HEK293 (cell line): Measurements from ENCODE around the gene TRMT1.

Experiments
- FEZF1 ChIP-seq: fragments of 450-650 bp; formaldehyde crosslinking; IDR thresholded peaks from 2 replicates; pipeline ENCODE4 v1.5.1; 2016; ENCODE audit warnings: missing biosample characterization, missing genetic modification characterization
- GLI4 ChIP-seq: fragments of 450-650 bp; formaldehyde crosslinking; IDR thresholded peaks from 2 replicates; pipeline ENCODE4 v1.5.1; 2016; ENCODE audit warnings: missing biosample characterization, missing genetic modification characterization
- GLIS2 ChIP-seq: fragments of 450-650 bp; formaldehyde crosslinking; IDR thresholded peaks from 2 replicates; pipeline ENCODE4 v1.5.1; 2016; ENCODE audit warnings: missing biosample characterization, missing genetic modification characterization
- KLF10 ChIP-seq: fragments of 450-650 bp; IDR thresholded peaks from 2 replicates; pipeline ENCODE4 v1.5.1; 2018; ENCODE audit warnings: missing biosample characterization, mild to moderate bottlenecking, missing genetic modification characterization
- KLF7 ChIP-seq: fragments of 450-650 bp; formaldehyde crosslinking; IDR thresholded peaks from 2 replicates; pipeline ENCODE4 v1.5.1; 2016; ENCODE audit warnings: missing biosample characterization, missing genetic modification characterization, borderline replicate concordance
- SCRT2 ChIP-seq: fragments of 450-650 bp; formaldehyde crosslinking; IDR thresholded peaks from 2 replicates; pipeline ENCODE4 v1.5.1; 2016; ENCODE audit warnings: missing biosample characterization, missing genetic modification characterization
- SETDB1 ChIP-seq: IDR thresholded peaks from one replicate; pipeline ENCODE4 v1.6.1; 2017; ENCODE audit warnings: mild to moderate bottlenecking, low read length, moderate library complexity, mixed read lengths; ENCODE audit not compliant: insufficient read length
- SP2 ChIP-seq: fragments of 450-650 bp; formaldehyde crosslinking; IDR thresholded peaks from 2 replicates; pipeline ENCODE4 v1.5.1; 2016; ENCODE audit warnings: missing biosample characterization, missing genetic modification characterization
- TRIM28 ChIP-seq: IDR thresholded peaks from 2 replicates; pipeline ENCODE4 v1.6.1; 2011; ENCODE audit warnings: low read length, control low read depth, borderline replicate concordance
- ZBTB21 ChIP-seq: fragments of 450-650 bp; formaldehyde crosslinking; IDR thresholded peaks from 2 replicates; pipeline ENCODE4 v1.5.1; 2017; ENCODE audit warnings: missing biosample characterization, missing genetic modification characterization
- ZFP69B ChIP-seq: fragments of 450-650 bp; formaldehyde crosslinking; IDR thresholded peaks from 2 replicates; pipeline ENCODE4 v1.5.1; 2016; ENCODE audit warnings: missing biosample characterization, missing genetic modification characterization
- ZNF10 ChIP-seq: fragments of 450-650 bp; formaldehyde crosslinking; IDR thresholded peaks from 2 replicates; pipeline ENCODE4 v1.5.1; 2017; ENCODE audit warnings: missing biosample characterization, missing genetic modification characterization
- ZNF132 ChIP-seq: fragments of 450-650 bp; formaldehyde crosslinking; IDR thresholded peaks from 2 replicates; pipeline ENCODE4 v1.5.1; 2017; ENCODE audit warnings: missing biosample characterization, missing genetic modification characterization, borderline replicate concordance
- ZNF133 ChIP-seq: fragments of 450-650 bp; formaldehyde crosslinking; IDR thresholded peaks from 2 replicates; pipeline ENCODE4 v1.5.1; 2016; ENCODE audit warnings: missing biosample characterization, missing genetic modification characterization
- ZNF157 ChIP-seq: fragments of 450-650 bp; formaldehyde crosslinking; IDR thresholded peaks from 2 replicates; pipeline ENCODE4 v1.5.1; 2016; ENCODE audit warnings: missing biosample characterization, missing genetic modification characterization
- ZNF221 ChIP-seq: fragments of 450-650 bp; formaldehyde crosslinking; IDR thresholded peaks from 2 replicates; pipeline ENCODE4 v1.5.1; 2017; ENCODE audit warnings: missing biosample characterization, missing genetic modification characterization, borderline replicate concordance
- ZNF239 ChIP-seq: fragments of 450-650 bp; formaldehyde crosslinking; IDR thresholded peaks from 2 replicates; pipeline ENCODE4 v1.5.1; 2016; ENCODE audit warnings: missing biosample characterization, missing genetic modification characterization
- ZNF24 ChIP-seq: fragments of 450-650 bp; formaldehyde crosslinking; IDR thresholded peaks from 2 replicates; pipeline ENCODE4 v1.5.1; 2016; ENCODE audit warnings: missing biosample characterization, missing genetic modification characterization
- ZNF423 ChIP-seq: fragments of 450-650 bp; formaldehyde crosslinking; IDR thresholded peaks from 2 replicates; pipeline ENCODE4 v1.5.1; 2016; ENCODE audit warnings: missing biosample characterization, missing genetic modification characterization
- ZNF48 ChIP-seq: fragments of 450-650 bp; formaldehyde crosslinking; IDR thresholded peaks from 2 replicates; pipeline ENCODE4 v1.5.1; 2016; ENCODE audit warnings: missing biosample characterization, missing genetic modification characterization
- ZNF529 ChIP-seq: fragments of 450-650 bp; formaldehyde crosslinking; IDR thresholded peaks from 2 replicates; pipeline ENCODE4 v1.5.1; 2017; ENCODE audit warnings: missing genetic modification characterization, missing biosample characterization; ENCODE audit not compliant: insufficient replicate concordance
- ZNF530 ChIP-seq: fragments of 450-650 bp; formaldehyde crosslinking; IDR thresholded peaks from 2 replicates; pipeline ENCODE4 v1.5.1; 2016; ENCODE audit warnings: low read depth, missing biosample characterization, missing genetic modification characterization
- ZNF600 ChIP-seq: fragments of 450-650 bp; formaldehyde crosslinking; IDR thresholded peaks from 2 replicates; pipeline ENCODE4 v1.5.1; 2016; ENCODE audit warnings: missing biosample characterization, missing genetic modification characterization
- ZNF658 ChIP-seq: fragments of 450-650 bp; formaldehyde crosslinking; IDR thresholded peaks from 2 replicates; pipeline ENCODE4; 2016; ENCODE audit warnings: missing biosample characterization, missing genetic modification characterization
- ZNF843 ChIP-seq: fragments of 450-650 bp; formaldehyde crosslinking; IDR thresholded peaks from 2 replicates; pipeline ENCODE4 v1.5.1; 2016; ENCODE audit warnings: missing biosample characterization, missing genetic modification characterization
- TF ChIP-seq, protein P1 (sequence below): fragments of 450-650 bp; formaldehyde crosslinking; IDR thresholded peaks from 2 replicates; pipeline ENCODE4 v1.5.1; 2016; ENCODE audit warnings: missing biosample characterization, missing genetic modification characterization
- TF ChIP-seq, protein P2 (sequence below): fragments of 450-650 bp; formaldehyde crosslinking; IDR thresholded peaks from 2 replicates; pipeline ENCODE4 v1.5.1; 2016; ENCODE audit warnings: missing biosample characterization, missing genetic modification characterization
- TF ChIP-seq, protein P3 (sequence below): fragments of 450-650 bp; formaldehyde crosslinking; IDR thresholded peaks from 2 replicates; pipeline ENCODE4 v1.5.1; 2017; ENCODE audit warnings: missing biosample characterization, missing genetic modification characterization
- TF ChIP-seq, protein P4 (sequence below): fragments of 450-650 bp; IDR thresholded peaks from 2 replicates; pipeline ENCODE4 v1.5.1; 2018; ENCODE audit warnings: missing biosample characterization, missing genetic modification characterization
- TF ChIP-seq, protein P5 (sequence below): fragments of 450-650 bp; formaldehyde crosslinking; IDR thresholded peaks from 2 replicates; pipeline ENCODE4 v1.5.1; 2017; ENCODE audit warnings: missing biosample characterization, missing genetic modification characterization
- TF ChIP-seq, protein P6 (sequence below): IDR thresholded peaks from 2 replicates; pipeline ENCODE4 v1.6.1; 2011; ENCODE audit warnings: mild to moderate bottlenecking, low read depth, low read length, borderline replicate concordance

Gene TRMT1

DNA sequence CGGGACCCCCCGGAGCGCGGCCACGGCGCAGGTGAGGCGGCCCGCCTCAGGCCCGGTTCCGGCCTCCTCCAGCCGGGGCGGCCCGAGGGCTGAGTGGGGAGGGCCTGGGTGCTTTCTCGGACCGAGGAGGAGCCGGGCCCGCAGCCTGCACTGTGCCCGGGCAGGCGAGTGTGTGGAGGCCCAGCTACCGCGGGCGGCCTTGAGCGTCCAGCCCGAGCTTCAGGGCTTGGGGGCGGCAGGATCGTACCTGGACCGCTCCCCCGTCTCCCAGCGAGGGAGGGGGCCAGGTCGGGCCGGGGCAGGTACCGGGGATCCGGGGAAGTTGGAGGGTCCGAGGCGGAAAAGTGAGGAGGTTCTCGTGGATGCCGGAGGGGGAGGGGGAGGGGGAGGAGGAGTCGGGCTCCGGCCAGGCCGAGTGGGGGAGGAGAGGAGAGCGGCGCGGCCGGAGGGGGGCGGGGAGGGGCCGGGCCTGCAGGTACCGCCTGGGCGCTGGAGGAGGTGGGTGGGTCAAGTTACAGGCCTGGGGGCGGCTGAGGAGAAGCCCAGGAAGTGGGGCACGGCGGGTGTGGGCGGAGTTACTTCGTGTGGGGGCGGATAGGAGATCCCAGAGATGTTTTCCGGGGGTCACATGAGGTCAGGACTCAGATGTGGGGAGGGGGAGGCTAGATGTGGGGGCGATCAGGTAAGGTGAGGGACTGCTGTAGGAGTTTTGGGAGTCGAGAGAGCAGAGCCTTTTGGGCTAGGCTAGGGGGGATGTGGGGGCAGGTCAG, 2.1 kb upstream of the TRMT1 start (continued):
- TF ChIP-seq, protein P1, sequence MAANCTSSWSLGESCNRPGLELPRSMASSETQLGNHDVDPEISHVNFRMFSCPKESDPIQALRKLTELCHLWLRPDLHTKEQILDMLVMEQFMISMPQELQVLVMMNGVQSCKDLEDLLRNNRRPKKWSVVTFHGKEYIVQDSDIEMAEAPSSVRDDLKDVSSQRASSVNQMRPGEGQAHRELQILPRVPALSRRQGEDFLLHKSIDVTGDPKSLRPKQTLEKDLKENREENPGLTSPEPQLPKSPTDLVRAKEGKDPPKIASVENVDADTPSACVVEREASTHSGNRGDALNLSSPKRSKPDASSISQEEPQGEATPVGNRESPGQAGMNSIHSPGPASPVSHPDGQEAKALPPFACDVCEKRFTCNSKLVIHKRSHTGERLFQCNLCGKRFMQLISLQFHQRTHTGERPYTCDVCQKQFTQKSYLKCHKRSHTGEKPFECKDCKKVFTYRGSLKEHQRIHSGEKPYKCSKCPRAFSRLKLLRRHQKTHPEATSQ, result no peak
- TF ChIP-seq ZFP69B (tag by site-specific recombination) (no peak), GLI4 (tag by site-specific recombination) (no peak), ZNF24 (tag by site-specific recombination) (0 out of 2 replicates have a peak, but pooled peaks have one; percentile 15), ZNF48 (no peak), ZNF221 (tag by site-specific recombination) (no peak), ZNF530 (no peak), ZNF658 (tag by site-specific recombination) (no peak), GLIS2 (tag by site-specific recombination) (peak; percentile 82), TRIM28 (no peak), ZNF843 (peak; percentile 53; the same call in 1 of the 2 replicates), KLF7 (tag by site-specific recombination) (0 out of 2 replicates have a peak, but pooled peaks have one; percentile 41), SETDB1 (no peak), SP2 (tag by site-specific recombination) (peak; percentile 85), ZNF239 (tag by site-specific recombination) (no peak), ZNF529 (tag by site-specific recombination) (no peak), KLF10 (tag by site-specific recombination) (peak; percentile 45; the same call in 1 of the 2 replicates), SCRT2 (tag by site-specific recombination) (no peak), ZNF157 (tag by site-specific recombination) (peak; percentile 29; the same call in 1 of the 2 replicates), FEZF1 (tag by site-specific recombination) (no peak), ZBTB21 (no peak), ZNF133 (no peak), ZNF600 (tag by site-specific recombination) (no peak), ZNF10 (tag by site-specific recombination) (no peak), ZNF132 (tag by site-specific recombination) (no peak), ZNF423 (tag by site-specific recombination) (no peak)
- TF ChIP-seq, protein P2, sequence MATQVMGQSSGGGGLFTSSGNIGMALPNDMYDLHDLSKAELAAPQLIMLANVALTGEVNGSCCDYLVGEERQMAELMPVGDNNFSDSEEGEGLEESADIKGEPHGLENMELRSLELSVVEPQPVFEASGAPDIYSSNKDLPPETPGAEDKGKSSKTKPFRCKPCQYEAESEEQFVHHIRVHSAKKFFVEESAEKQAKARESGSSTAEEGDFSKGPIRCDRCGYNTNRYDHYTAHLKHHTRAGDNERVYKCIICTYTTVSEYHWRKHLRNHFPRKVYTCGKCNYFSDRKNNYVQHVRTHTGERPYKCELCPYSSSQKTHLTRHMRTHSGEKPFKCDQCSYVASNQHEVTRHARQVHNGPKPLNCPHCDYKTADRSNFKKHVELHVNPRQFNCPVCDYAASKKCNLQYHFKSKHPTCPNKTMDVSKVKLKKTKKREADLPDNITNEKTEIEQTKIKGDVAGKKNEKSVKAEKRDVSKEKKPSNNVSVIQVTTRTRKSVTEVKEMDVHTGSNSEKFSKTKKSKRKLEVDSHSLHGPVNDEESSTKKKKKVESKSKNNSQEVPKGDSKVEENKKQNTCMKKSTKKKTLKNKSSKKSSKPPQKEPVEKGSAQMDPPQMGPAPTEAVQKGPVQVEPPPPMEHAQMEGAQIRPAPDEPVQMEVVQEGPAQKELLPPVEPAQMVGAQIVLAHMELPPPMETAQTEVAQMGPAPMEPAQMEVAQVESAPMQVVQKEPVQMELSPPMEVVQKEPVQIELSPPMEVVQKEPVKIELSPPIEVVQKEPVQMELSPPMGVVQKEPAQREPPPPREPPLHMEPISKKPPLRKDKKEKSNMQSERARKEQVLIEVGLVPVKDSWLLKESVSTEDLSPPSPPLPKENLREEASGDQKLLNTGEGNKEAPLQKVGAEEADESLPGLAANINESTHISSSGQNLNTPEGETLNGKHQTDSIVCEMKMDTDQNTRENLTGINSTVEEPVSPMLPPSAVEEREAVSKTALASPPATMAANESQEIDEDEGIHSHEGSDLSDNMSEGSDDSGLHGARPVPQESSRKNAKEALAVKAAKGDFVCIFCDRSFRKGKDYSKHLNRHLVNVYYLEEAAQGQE (tag by site-specific recombination), result no peak
- TF ChIP-seq, protein P3, sequence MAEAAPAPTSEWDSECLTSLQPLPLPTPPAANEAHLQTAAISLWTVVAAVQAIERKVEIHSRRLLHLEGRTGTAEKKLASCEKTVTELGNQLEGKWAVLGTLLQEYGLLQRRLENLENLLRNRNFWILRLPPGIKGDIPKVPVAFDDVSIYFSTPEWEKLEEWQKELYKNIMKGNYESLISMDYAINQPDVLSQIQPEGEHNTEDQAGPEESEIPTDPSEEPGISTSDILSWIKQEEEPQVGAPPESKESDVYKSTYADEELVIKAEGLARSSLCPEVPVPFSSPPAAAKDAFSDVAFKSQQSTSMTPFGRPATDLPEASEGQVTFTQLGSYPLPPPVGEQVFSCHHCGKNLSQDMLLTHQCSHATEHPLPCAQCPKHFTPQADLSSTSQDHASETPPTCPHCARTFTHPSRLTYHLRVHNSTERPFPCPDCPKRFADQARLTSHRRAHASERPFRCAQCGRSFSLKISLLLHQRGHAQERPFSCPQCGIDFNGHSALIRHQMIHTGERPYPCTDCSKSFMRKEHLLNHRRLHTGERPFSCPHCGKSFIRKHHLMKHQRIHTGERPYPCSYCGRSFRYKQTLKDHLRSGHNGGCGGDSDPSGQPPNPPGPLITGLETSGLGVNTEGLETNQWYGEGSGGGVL (tag by site-specific recombination), result peak; percentile 82
- TF ChIP-seq, protein P4, sequence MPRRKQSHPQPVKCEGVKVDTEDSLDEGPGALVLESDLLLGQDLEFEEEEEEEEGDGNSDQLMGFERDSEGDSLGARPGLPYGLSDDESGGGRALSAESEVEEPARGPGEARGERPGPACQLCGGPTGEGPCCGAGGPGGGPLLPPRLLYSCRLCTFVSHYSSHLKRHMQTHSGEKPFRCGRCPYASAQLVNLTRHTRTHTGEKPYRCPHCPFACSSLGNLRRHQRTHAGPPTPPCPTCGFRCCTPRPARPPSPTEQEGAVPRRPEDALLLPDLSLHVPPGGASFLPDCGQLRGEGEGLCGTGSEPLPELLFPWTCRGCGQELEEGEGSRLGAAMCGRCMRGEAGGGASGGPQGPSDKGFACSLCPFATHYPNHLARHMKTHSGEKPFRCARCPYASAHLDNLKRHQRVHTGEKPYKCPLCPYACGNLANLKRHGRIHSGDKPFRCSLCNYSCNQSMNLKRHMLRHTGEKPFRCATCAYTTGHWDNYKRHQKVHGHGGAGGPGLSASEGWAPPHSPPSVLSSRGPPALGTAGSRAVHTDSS, result no peak
- TF ChIP-seq, protein P5, sequence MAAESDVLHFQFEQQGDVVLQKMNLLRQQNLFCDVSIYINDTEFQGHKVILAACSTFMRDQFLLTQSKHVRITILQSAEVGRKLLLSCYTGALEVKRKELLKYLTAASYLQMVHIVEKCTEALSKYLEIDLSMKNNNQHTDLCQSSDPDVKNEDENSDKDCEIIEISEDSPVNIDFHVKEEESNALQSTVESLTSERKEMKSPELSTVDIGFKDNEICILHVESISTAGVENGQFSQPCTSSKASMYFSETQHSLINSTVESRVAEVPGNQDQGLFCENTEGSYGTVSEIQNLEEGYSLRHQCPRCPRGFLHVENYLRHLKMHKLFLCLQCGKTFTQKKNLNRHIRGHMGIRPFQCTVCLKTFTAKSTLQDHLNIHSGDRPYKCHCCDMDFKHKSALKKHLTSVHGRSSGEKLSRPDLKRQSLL (tag by site-specific recombination), result no peak
- TF ChIP-seq, protein P6, sequence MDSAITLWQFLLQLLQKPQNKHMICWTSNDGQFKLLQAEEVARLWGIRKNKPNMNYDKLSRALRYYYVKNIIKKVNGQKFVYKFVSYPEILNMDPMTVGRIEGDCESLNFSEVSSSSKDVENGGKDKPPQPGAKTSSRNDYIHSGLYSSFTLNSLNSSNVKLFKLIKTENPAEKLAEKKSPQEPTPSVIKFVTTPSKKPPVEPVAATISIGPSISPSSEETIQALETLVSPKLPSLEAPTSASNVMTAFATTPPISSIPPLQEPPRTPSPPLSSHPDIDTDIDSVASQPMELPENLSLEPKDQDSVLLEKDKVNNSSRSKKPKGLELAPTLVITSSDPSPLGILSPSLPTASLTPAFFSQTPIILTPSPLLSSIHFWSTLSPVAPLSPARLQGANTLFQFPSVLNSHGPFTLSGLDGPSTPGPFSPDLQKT, result no peak
